ENCODE data around the gene LAMA3.

The LAMA3 gene

DNA sequence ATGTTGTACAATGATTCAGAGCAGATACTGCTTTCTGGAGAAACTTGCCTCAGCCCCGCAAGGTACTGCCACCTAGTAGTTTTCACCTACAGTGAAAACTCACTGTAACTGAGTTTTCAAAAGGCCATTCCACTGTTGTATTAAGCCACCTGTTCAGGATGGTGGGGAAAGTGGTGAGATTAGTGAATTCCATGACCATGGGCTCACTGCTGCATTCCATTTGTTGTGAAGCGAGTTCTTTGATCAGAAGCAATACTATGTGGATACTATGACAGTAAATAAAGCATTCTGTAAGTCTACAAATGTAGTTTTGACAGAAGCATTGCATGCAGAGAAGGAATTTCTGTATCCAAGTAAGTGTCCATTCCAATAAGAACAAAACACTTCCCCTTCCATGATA lies 113.6 kb downstream of the LAMA3 start:
- DNase-seq (ENCODE audit: low read depth, low spot score): no peak
- H3K4me3 ChIP-seq (ENCODE audit: low read length): no peak overlapping the region

DNA sequence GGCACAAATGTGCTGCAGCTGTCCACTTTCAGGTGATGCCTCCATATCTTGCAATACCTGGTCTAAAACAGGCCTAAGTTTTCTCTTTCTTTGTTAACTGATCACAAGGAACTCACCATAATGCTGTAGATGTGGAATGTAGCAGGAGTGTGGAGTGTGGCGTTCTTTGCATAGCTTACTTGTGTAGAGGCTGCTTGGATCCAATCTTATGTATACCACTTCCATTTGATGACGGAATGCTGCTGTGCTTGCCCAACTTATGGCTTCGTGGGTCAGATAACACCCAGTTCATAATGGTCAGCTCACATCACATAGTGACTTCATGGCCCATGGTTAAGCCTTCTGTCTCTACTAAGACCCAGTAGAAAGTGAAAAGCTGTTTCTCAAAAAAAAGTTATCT lies 114.5 kb downstream of the LAMA3 start:
- H3K4me3 ChIP-seq (ENCODE audit: low read length): no peak overlapping the region
- DNase-seq (ENCODE audit: low read depth, low spot score): no peak

GRCh38 chr18:23805898-23806297 lies 116.6 kb downstream of the LAMA3 start:
- H3K4me3 ChIP-seq (ENCODE audit: low read length): no peak overlapping the region
- no peak for DNase-seq (ENCODE audit: low read depth, low spot score)

- H3K4me3 ChIP-seq (ENCODE audit: low read length): no peak overlapping the region
- no peak for DNase-seq (ENCODE audit: low read depth, low spot score)
Measured at GRCh38 chr18:23809415-23809814, 120.2 kb downstream of the LAMA3 start.

DNA sequence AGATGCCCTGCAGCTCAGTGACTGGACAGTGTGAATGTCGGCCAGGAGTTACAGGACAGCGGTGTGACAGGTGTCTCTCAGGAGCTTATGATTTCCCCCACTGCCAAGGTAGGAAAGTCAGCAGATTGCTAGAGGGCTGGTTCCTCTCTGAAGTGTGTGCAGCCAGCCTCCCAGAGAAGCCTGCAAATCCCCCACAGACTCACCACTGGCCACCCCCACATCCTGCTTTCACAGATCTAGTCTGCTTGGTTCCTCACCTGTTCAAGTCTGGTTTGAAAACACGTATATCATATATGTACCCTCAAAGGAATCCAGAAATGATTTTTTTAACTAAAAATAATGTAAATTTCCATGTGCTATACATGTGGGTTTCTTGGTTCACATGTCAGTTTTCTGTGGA lies 121.1 kb downstream of the LAMA3 start:
- peak; percentile 71 for DNase-seq (ENCODE audit: low read depth, low spot score)

DNA sequence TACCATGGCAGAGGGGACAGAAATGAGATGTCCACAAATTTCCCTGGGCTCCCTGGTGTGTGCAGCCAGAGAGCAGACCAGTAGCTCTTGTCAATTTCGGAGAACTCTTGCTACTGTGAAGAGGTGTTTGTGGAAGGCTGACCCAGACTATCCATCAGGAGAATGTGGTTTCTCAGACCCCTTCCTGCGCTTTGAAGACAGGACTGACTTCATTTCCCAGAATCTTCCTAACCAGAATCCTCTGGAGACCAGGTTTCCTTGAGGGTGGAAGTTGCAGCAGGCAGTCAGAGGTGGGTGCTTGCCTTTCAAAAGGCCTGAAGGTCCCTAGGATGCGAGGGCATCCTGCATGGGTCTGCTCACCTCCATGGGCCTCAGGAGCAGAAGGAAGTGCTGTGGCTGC lies 121.9 kb downstream of the LAMA3 start:
- DNase-seq (ENCODE audit: low read depth, low spot score): no peak
- H3K4me3 ChIP-seq (ENCODE audit: low read length): no peak overlapping the region

More for the DNA sequence above, 121.1 kb downstream of the LAMA3 start:
- no peak overlapping the region for H3K4me3 ChIP-seq (ENCODE audit: low read length)

- no peak overlapping the region for H3K4me3 ChIP-seq (ENCODE audit: low read length)
- DNase-seq (ENCODE audit: low read depth, low spot score): no peak
Measured at GRCh38 chr18:23812546-23813440, 123.5 kb downstream of the LAMA3 start.

- DNase-seq (ENCODE audit: low read depth, low spot score): no peak
- no peak overlapping the region for H3K4me3 ChIP-seq (ENCODE audit: low read length)
Measured at GRCh38 chr18:23814991-23815614, 125.8 kb downstream of the LAMA3 start.

- no peak for DNase-seq (ENCODE audit: low read depth, low spot score)
- H3K4me3 ChIP-seq (ENCODE audit: low read length): no peak overlapping the region
Measured at GRCh38 chr18:23816021-23816420, 126.8 kb downstream of the LAMA3 start.

DNA sequence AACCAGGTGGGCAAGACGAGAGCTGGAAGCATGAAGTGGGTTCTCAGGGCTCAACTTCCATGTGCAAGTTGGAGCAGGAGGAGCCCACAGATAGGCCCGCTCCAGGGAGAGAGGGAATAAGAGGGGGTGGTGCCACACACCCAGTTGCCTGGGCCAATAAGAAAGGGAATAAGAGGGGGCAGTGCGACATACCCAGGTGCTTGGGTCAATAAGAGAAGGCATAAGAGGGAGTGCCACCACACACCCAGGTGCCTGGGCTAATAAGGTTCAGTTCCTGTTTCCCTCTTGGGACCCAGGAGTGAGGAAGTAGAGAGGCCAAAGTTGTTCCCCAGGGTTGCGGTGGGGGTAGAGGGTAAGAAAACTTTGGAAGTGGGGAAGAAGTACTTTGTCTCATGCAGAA lies 127.5 kb downstream of the LAMA3 start:
- no peak for DNase-seq (ENCODE audit: low read depth, low spot score)
- H3K4me3 ChIP-seq (ENCODE audit: low read length): no peak overlapping the region

- DNase-seq (ENCODE audit: low read depth, low spot score): no peak
- H3K4me3 ChIP-seq (ENCODE audit: low read length): no peak overlapping the region
Measured at GRCh38 chr18:23819001-23819400, 129.7 kb downstream of the LAMA3 start.

- H3K4me3 ChIP-seq (ENCODE audit: low read length): no peak overlapping the region
- no peak for DNase-seq (ENCODE audit: low read depth, low spot score)
Measured at GRCh38 chr18:23822590-23823385, 133.5 kb downstream of the LAMA3 start.

DNA sequence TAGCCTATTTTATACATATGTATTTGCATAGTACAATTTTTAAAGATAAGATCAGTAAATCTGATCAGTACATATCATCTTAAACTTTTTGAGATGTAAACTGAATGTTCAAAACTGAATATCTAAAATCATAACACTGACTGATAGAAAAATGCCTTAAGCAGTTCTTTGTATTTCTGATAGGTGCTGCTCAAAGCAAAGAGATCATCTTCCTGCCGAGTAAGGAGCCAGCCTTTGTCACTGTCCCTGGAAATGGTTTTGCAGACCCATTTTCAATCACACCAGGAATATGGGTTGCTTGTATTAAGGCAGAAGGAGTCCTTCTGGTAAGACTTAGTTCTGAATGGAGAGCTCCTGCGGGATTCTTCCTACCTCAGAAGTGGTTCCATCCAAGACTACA lies 135.0 kb downstream of the LAMA3 start:
- peak; percentile 16 for DNase-seq (ENCODE audit: low read depth, low spot score)
- no peak overlapping the region for H3K4me3 ChIP-seq (ENCODE audit: low read length)

- DNase-seq (ENCODE audit: low read depth, low spot score): no peak
- no peak overlapping the region for H3K4me3 ChIP-seq (ENCODE audit: low read length)
Measured at GRCh38 chr18:23824669-23825068, 135.4 kb downstream of the LAMA3 start.

- no peak overlapping the region for H3K4me3 ChIP-seq (ENCODE audit: low read length)
- no peak for DNase-seq (ENCODE audit: low read depth, low spot score)
Measured at GRCh38 chr18:23825496-23825895, 136.2 kb downstream of the LAMA3 start.

DNA sequence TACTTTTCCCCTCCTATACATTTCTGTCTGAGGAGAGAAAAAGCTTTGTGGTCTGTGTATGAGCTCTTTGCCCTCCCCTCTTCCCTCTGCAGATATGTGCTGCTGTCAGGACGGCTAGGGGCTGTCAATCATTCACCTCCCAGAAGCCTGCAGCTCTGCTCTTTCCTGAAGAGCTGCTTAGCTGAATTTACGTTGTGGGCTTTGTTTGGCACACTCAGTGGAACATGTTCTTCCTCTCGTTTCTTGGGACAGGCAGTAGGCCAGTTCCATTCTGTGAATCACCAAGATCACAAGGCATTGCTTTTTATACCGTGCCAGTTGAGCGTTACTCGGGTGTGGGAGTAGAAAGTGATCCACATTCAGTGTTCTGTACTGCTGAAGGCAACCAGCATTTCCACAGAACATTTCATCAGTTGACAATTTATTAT lies 136.7 kb downstream of the LAMA3 start:
- peak; percentile 60 for DNase-seq (ENCODE audit: low read depth, low spot score)
- no peak overlapping the region for H3K4me3 ChIP-seq (ENCODE audit: low read length)

GRCh38 chr18:23826850-23827620 lies 137.8 kb downstream of the LAMA3 start:
- no peak for DNase-seq (ENCODE audit: low read depth, low spot score)
- no peak overlapping the region for H3K4me3 ChIP-seq (ENCODE audit: low read length)

DNA sequence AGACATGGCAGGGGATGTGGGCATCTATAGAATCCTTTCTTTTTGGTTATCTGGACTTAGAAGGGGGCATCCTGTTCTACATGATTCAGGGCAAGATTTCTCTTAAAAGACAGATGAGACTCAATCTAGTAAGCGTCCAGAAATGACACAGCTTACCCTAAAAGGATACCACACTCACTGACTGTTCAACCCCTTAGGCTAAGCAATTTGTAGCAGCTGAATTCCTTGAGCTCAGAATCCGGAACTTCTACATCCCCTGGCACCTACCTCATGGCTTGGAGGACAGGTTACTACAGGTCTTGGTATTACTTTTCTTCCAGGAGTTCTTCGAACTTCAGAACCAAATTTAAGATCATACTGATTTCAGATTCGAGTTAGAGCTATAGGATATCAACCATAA lies 138.4 kb downstream of the LAMA3 start:
- no peak overlapping the region for H3K4me3 ChIP-seq (ENCODE audit: low read length)
- DNase-seq (ENCODE audit: low read depth, low spot score): no peak

GRCh38 chr18:23828426-23828825 lies 139.2 kb downstream of the LAMA3 start:
- DNase-seq (ENCODE audit: low read depth, low spot score): peak; percentile 80
- H3K4me3 ChIP-seq (ENCODE audit: low read length): no peak overlapping the region

Data from Jurkat, Clone E6-1 (cell line).